ENCODE measurements around the gene IGSF21.

DNA sequence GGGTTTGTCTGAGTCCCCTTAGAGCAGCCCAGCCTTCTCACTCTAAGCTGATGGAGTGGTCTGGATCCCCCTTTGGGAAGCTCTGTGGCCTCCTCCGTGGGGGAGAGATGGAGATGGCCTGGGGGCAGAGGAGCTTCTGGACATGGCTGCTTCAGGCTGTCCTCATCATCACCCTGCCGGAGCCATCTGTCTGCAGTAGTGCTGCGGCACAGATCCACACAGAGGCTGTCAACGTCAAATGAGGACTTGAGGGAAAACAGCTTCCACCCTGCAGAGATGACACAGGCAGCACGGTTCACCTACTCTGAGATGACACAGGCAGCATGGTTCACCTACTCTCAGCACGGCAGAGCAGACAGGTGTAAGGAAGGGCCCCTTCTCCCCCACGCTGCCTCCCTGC is 134.3 kb downstream of the IGSF21 start:
- no peak for TF ChIP-seq CTCF (IDR thresholded peaks at IDR 0.05)
- no peak for TF ChIP-seq POLR2A (IDR thresholded peaks at IDR 0.05)
